HepG2 (cell line): ENCODE results near the gene BCKDHA. TPM values are rescaled to one million over a fixed set of nuclear protein-coding genes. Genes with fewer than 3 reads are reported as not detected.

Source experiments
- ATAC-seq: fragments of 200-7000 bp; cut with Tn5 transposase; 3 replicates; pipeline ENCODE4 v1.9.1; 2020; ENCODE audit warnings: mild to moderate bottlenecking, moderate library complexity
- BruUV-seq: library from RNA; stranded (reverse); fragments of 400-500 nt; replicated peaks from 2 replicates; lab custom pipeline; 2021; lab: Mats Ljungman, UMichigan
- CTCF ChIA-PET: fragments of 300-600 bp; formaldehyde crosslinking; extraction: SDS; loops from one replicate; lab custom pipeline; 2021; ENCODE audit warnings: low total read pairs, inconsistent platforms, low intra/inter-chr PET ratio; lab: Yijun Ruan, JAX
- POLR2A ChIA-PET: fragments of 350-600 bp; sonication (Branson Sonifier 250); formaldehyde crosslinking; loops from one replicate; lab custom pipeline; 2020; ENCODE audit warnings: antibody characterized with exemption, inconsistent platforms; lab: Yijun Ruan, JAX
- DNase-seq: peaks from one replicate; pipeline ENCODE4 v3.0.0-alpha.2; 2015; ENCODE audit warnings: low spot score
- FAIRE-seq: peaks from 3 replicates; lab custom pipeline; 2011; peaks lifted over from hg19 to GRCh38; lab: Jason Lieb, UNC
- H2AFZ ChIP-seq: one replicate; pipeline ENCODE4 v1.6.1; 2011; ENCODE audit warnings: low read length, inconsistent platforms
- H3K27ac ChIP-seq: fragments of 300-600 bp; 3 replicates; pipeline ENCODE4 v1.8.0; 2011; ENCODE audit warnings: mixed run types, mild to moderate bottlenecking, mixed read lengths, low read length, inconsistent platforms; ENCODE audit not compliant: insufficient read depth; ENCODE audit errors: extremely low read length
- H3K27me3 ChIP-seq, 2 experiments: fragments of 200-600 bp in 1 of 2; 2 replicates in 1 of 2; 3 replicates in 1 of 2; pipeline versions ENCODE4 v1.6.0 to v1.8.0; 2011; ENCODE audit warnings: low read length in 2 of 2, mild to moderate bottlenecking in 2 of 2, moderate library complexity in 2 of 2, inconsistent platforms in 1 of 2; ENCODE audit not compliant: insufficient read depth in 2 of 2, control insufficient read depth in 1 of 2
- H3K36me3 ChIP-seq, 2 experiments: fragments of 200-600 bp in 1 of 2; replicated peaks in 1 of 2; 2 replicates in 1 of 2; 3 replicates in 1 of 2; pipeline versions ENCODE4 v1.5.1 to v1.8.0; 2011; ENCODE audit warnings: low read length in 2 of 2, inconsistent platforms in 1 of 2; ENCODE audit not compliant: insufficient read depth in 2 of 2, control insufficient read depth in 1 of 2
- H3K4me1 ChIP-seq: 2 replicates; pipeline ENCODE4 v1.5.1; 2012; ENCODE audit warnings: low read length, inconsistent platforms; ENCODE audit not compliant: insufficient read depth
- H3K4me2 ChIP-seq: 2 replicates; pipeline ENCODE4 v1.6.0; 2011; ENCODE audit warnings: low read depth, low read length, inconsistent platforms
- H3K4me3 ChIP-seq, 3 experiments: fragments of 200-600 bp in 1 of 3; sonication (generic), shearing (Covaris generic) in 1 of 3; replicated peaks in 1 of 3; 2 replicates each; pipeline ENCODE4 v1.5.1; 2011 to 2016; ENCODE audit warnings: low read length in 3 of 3, inconsistent platforms in 2 of 3, low read depth in 2 of 3, mild to moderate bottlenecking in 2 of 3, control low read depth in 1 of 3, mixed read lengths in 1 of 3; ENCODE audit not compliant: insufficient read depth in 1 of 3
- H3K79me2 ChIP-seq: one replicate; pipeline ENCODE4 v1.6.1; 2011; ENCODE audit warnings: low read length, inconsistent platforms; ENCODE audit not compliant: insufficient read depth
- H3K9ac ChIP-seq: 2 replicates; pipeline ENCODE4 v1.6.0; 2011; ENCODE audit warnings: mild to moderate bottlenecking, low read depth, low read length, inconsistent platforms; ENCODE audit not compliant: insufficient read depth
- H3K9me3 ChIP-seq: 2 replicates; pipeline ENCODE4 v1.5.1; 2012; ENCODE audit warnings: mild to moderate bottlenecking, low read length
- H4K20me1 ChIP-seq: 2 replicates; pipeline ENCODE4 v1.6.0; 2011; ENCODE audit warnings: inconsistent platforms, mild to moderate bottlenecking, low read length, moderate library complexity; ENCODE audit not compliant: insufficient read depth
- ASH2L ChIP-seq: fragments of 300-600, 200-600 bp; sonication (generic); IDR thresholded peaks from 2 replicates; pipeline ENCODE4 v1.7.0; 2017; ENCODE audit warnings: low read depth, mild to moderate bottlenecking, moderate library complexity, mixed read lengths, low read length; ENCODE audit not compliant: insufficient read length
- ATM ChIP-seq: fragments of 450-650 bp; IDR thresholded peaks from 2 replicates; pipeline ENCODE4 v1.7.1; 2017; ENCODE audit warnings: mild to moderate bottlenecking, borderline replicate concordance
- CHD2 ChIP-seq: IDR thresholded peaks from 2 replicates; pipeline ENCODE4 v1.6.1; 2011; ENCODE audit warnings: low read depth, low read length, improper control_type of control experiment
- FLYWCH1 ChIP-seq: sonication (generic); formaldehyde crosslinking; IDR thresholded peaks from 2 replicates; pipeline ENCODE4 v1.8.1; 2023; ENCODE audit warnings: mild to moderate bottlenecking, missing genetic modification reagents
- PHF8 ChIP-seq: sonication (generic); formaldehyde crosslinking; IDR thresholded peaks from 2 replicates; pipeline ENCODE4 v1.5.0; 2020; ENCODE audit warnings: missing genetic modification reagents
- STAG1 ChIP-seq: sonication (generic); formaldehyde crosslinking; IDR thresholded peaks from 2 replicates; pipeline ENCODE4 v1.4.0; 2020; ENCODE audit warnings: missing genetic modification reagents
- ZKSCAN1 ChIP-seq: fragments of 150-350 bp; IDR thresholded peaks from 2 replicates; pipeline ENCODE4 v1.6.1; 2014; ENCODE audit warnings: low read length
- ZNF318 ChIP-seq: sonication (generic); formaldehyde crosslinking; IDR thresholded peaks from 2 replicates; pipeline ENCODE4 v1.4.0; 2020; ENCODE audit warnings: mild to moderate bottlenecking, missing genetic modification reagents
- ZNF777 ChIP-seq: sonication (generic); formaldehyde crosslinking; IDR thresholded peaks from 2 replicates; pipeline ENCODE4 v1.4.0; 2020; ENCODE audit warnings: missing genetic modification reagents
- WGBS: methylation state at CpG from one replicate; pipeline ENCODE4 v1.1.6; 2017; ENCODE audit warnings: low lambda C conversion rate; 5-methylcytosine and 5-hydroxymethylcytosine counted together
- in situ Hi-C: cut with HindIII; loops from 2 replicates; pipeline ENCODE4 v1.10.0; 2017; ENCODE audit warnings: low pct_unique_long_range_greater_than_20kb; ENCODE audit not compliant: extremely low pct_ligation_motif_present
- intact Hi-C: fragments of 100-400 bp; cut with micrococcal nuclease; formaldehyde crosslinking; loops from one replicate; pipeline ENCODE4 v1.10.0; 2022; ENCODE audit not compliant: unreplicated experiment
- polyA plus RNA-seq, 8 experiments: library from polyadenylated mRNA; depleted of rRNA in 3 of 8; stranded (reverse) in 7 of 8; unstranded in 1 of 8; fragments of >200 nt; fragmentation: Illumina TruSeq in 4 of 8; extraction: Trizol in 4 of 8; gene quantifications; 2 replicates each; pipeline versions ENCODE4 v1.2.1 to v1.2.3, GENCODE V29; 2011 to 2016; ENCODE audit warnings: low read depth in 4 of 8, missing spikeins in 1 of 8, mixed read lengths in 1 of 8; ENCODE audit not compliant: insufficient read depth in 1 of 8
- total RNA-seq, 5 experiments: library from RNA; depleted of rRNA; stranded (reverse); fragments of >200 nt; fragmentation: Illumina TruSeq; extraction: Trizol; gene quantifications; 2 replicates each; pipeline ENCODE4 v1.2.3, GENCODE V29; 2016; ENCODE audit warnings: low read depth in 1 of 5
- TF ChIP-seq, protein P1 (sequence below): IDR thresholded peaks from 2 replicates; pipeline ENCODE4 v1.6.1; 2016; ENCODE audit warnings: low read depth
- TF ChIP-seq, protein P2 (sequence below): sonication (generic); formaldehyde crosslinking; IDR thresholded peaks from 2 replicates; pipeline ENCODE4 v1.5.0; 2020; ENCODE audit warnings: mild to moderate bottlenecking, missing genetic modification reagents, moderate library complexity

BCKDHA gene
- total and polyA plus RNA-seq, 2 of the 13 experiments (the other 11 are each of a cell fraction or from before 2014, with no cell fraction given), result 11.8 to 31.5 TPM

DNA sequence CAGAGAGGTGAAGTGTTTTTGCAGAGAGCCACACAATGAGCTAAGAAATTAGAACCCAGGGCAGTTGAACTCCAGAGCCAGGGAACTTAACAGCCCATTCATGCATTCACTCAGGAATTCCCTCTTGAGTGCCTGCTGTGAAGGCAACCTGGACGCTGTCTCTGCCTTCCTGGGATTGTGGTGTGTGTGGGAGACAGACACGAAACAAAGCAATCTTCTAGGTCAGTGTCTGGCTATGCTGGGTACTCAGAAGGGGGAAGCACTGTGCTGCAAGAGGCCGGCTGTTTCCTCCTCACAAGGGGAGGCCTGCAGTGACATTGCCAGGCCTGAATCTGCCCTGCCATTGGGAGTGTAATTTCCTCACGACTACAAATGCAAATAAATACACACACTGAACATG, 9.7 kb downstream of the BCKDHA start (continued):
- TF ChIP-seq, protein P1, sequence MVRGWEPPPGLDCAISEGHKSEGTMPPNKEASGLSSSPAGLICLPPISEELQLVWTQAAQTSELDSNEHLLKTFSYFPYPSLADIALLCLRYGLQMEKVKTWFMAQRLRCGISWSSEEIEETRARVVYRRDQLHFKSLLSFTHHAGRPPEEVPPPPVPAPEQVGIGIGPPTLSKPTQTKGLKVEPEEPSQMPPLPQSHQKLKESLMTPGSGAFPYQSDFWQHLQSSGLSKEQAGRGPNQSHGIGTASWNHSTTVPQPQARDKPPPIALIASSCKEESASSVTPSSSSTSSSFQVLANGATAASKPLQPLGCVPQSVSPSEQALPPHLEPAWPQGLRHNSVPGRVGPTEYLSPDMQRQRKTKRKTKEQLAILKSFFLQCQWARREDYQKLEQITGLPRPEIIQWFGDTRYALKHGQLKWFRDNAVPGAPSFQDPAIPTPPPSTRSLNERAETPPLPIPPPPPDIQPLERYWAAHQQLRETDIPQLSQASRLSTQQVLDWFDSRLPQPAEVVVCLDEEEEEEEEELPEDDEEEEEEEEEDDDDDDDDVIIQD (CRISPR knock-in tag), result no peak
- TF ChIP-seq FLYWCH1 (CRISPR knock-in tag), result no peak
- TF ChIP-seq ASH2L, result no peak
- TF ChIP-seq, all 625 proteins: peak for 0

- no peaks in the 10 kb centered on the region for H3K27me3 ChIP-seq
- ChIA-PET POLR2A (interaction anchor here (0.7 to 2.8 kb wide), 5 partner anchors 10 to 44 kb away, joined by 4 to 13 read pairs (median 8); partner anchors contain the start of genes B3GNT8 and B9D2), CTCF (no interaction called here)
- intact Hi-C loops, result no loop called here
- H2AFZ ChIP-seq, result no peak overlapping the region
- TF ChIP-seq ATM (no peak), PHF8 (CRISPR knock-in tag) (no peak), ZNF777 (no peak), ZNF318 (no peak), STAG1 (CRISPR knock-in tag) (peak; percentile 18; the same call in 1 of the 2 replicates), CHD2 (no peak), ZKSCAN1 (no peak)
- TF ChIP-seq, protein P2, sequence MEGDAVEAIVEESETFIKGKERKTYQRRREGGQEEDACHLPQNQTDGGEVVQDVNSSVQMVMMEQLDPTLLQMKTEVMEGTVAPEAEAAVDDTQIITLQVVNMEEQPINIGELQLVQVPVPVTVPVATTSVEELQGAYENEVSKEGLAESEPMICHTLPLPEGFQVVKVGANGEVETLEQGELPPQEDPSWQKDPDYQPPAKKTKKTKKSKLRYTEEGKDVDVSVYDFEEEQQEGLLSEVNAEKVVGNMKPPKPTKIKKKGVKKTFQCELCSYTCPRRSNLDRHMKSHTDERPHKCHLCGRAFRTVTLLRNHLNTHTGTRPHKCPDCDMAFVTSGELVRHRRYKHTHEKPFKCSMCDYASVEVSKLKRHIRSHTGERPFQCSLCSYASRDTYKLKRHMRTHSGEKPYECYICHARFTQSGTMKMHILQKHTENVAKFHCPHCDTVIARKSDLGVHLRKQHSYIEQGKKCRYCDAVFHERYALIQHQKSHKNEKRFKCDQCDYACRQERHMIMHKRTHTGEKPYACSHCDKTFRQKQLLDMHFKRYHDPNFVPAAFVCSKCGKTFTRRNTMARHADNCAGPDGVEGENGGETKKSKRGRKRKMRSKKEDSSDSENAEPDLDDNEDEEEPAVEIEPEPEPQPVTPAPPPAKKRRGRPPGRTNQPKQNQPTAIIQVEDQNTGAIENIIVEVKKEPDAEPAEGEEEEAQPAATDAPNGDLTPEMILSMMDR (CRISPR knock-in tag), result peak; percentile 17; the same call in 1 of the 2 replicates
- H3K4me2 ChIP-seq, result no peak overlapping the region
- no TSS peak for BruUV-seq
- DNase-seq (no peak), FAIRE-seq (no peak), ATAC-seq (peak; percentile 25; the same call in 2 of the 3 replicates)
- H3K27ac ChIP-seq, result no peak overlapping the region
- peaks cover 2 to 3% of the 10 kb centered on the region in 2 experiments; a peak in 3 of 5 replicates for H3K36me3 ChIP-seq
- peaks cover 30% of the 10 kb centered on the region for H3K4me1 ChIP-seq
- H3K9me3 ChIP-seq, result no peaks in the 10 kb centered on the region
- 84% methylated on average over 4 of the region's 4 CpGs for WGBS
- H3K4me3 ChIP-seq, result no peak overlapping the region
- no peaks in the 10 kb centered on the region for H4K20me1 ChIP-seq
- no peaks in the 10 kb centered on the region for H3K79me2 ChIP-seq
- H3K9ac ChIP-seq, result no peak overlapping the region
- in situ Hi-C loops, result no loop called here
Observed at GRCh38 chr19:41408256-41408655, 10.6 kb downstream of the BCKDHA start.
